Activated gamma-delta T cell treated with Interleukin-2 at 50 U/mL for 16 hours (primary cell): ENCODE measurements around the gene ASZ1.

Experiments used
- DNase-seq: peaks from one replicate; pipeline ENCODE4 v3.0.0-alpha.2; 2020

ASZ1 gene

GRCh38 chr7:117401293-117402002 lies 25.8 kb downstream of the ASZ1 start:
- no peak for DNase-seq

GRCh38 chr7:117399820-117400422 lies 27.4 kb downstream of the ASZ1 start:
- DNase-seq, result no peak

GRCh38 chr7:117395743-117396142 lies 31.6 kb downstream of the ASZ1 start:
- DNase-seq, result no peak

- no peak for DNase-seq
These were observed 33.5 kb downstream of the ASZ1 start for GRCh38 chr7:117393781-117394180.

GRCh38 chr7:117389871-117390270 lies 37.4 kb downstream of the ASZ1 start:
- DNase-seq, result no peak

- DNase-seq, result no peak
These were observed 41.1 kb downstream of the ASZ1 start for GRCh38 chr7:117386110-117386706.

GRCh38 chr7:117385363-117386109 lies 41.8 kb downstream of the ASZ1 start:
- no peak for DNase-seq

GRCh38 chr7:117384688-117385362 lies 42.5 kb downstream of the ASZ1 start:
- no peak for DNase-seq

- no peak for DNase-seq
These were observed 43.7 kb downstream of the ASZ1 start for GRCh38 chr7:117383483-117384189.

GRCh38 chr7:117383046-117383445 lies 44.2 kb downstream of the ASZ1 start:
- DNase-seq, result no peak

GRCh38 chr7:117381362-117381761 lies 45.9 kb downstream of the ASZ1 start:
- DNase-seq, result no peak

- DNase-seq, result no peak
These were observed 51.9 kb downstream of the ASZ1 start for GRCh38 chr7:117375380-117375779.

- DNase-seq, result no peak
These were observed 55.2 kb downstream of the ASZ1 start for GRCh38 chr7:117372073-117372472.

- DNase-seq, result no peak
These were observed 62.8 kb downstream of the ASZ1 start for GRCh38 chr7:117364339-117365080.

- DNase-seq, result no peak
These were observed 64.9 kb downstream of the ASZ1 start for GRCh38 chr7:117362294-117362888.

- DNase-seq, result no peak
These were observed 77.3 kb downstream of the ASZ1 start for GRCh38 chr7:117350027-117350426.

- no peak for DNase-seq
These were observed 77.7 kb downstream of the ASZ1 start for GRCh38 chr7:117349570-117349969.

- no peak for DNase-seq
These were observed 79.2 kb downstream of the ASZ1 start for GRCh38 chr7:117347962-117348672.

- DNase-seq, result no peak
These were observed 79.8 kb downstream of the ASZ1 start for GRCh38 chr7:117347480-117347879.

GRCh38 chr7:117346161-117346560 lies 81.1 kb downstream of the ASZ1 start:
- no peak for DNase-seq

- DNase-seq, result no peak
These were observed 89.3 kb downstream of the ASZ1 start for GRCh38 chr7:117338020-117338419.
